ENCODE results near the gene BIRC6. TPM values are rescaled to one million over a fixed set of nuclear protein-coding genes. Genes with fewer than 3 reads are reported as not detected.
A peak's percentile ranks its signal among the peaks of the same experiment; 100 is the strongest.
"Not testable (repeated sequence)": the region's sequence is repeated elsewhere in the genome, so short reads cannot be mapped to it uniquely, and the experiment has no call there.

The BIRC6 gene
- total RNA-seq, 2 donors from 2014 or later: 147 to 148 TPM

- ATAC-seq (no peak), DNase-seq (no peak)
- peaks cover 59% of the 10 kb centered on the region for H3K4me1 Mint-ChIP-seq
- H3K27ac Mint-ChIP-seq: peak overlapping the region; percentile 96
- peaks cover 6% of the 10 kb centered on the region for H3K36me3 Mint-ChIP-seq (ENCODE audit: low read depth)
- no peaks in the 10 kb centered on the region for H3K9me3 ChIP-seq (ENCODE audit: control insufficient read depth, low read length, poor library complexity, severe bottlenecking)
- peak overlapping the region; percentile 41 for H3K4me3 Mint-ChIP-seq
- no peaks in the 10 kb centered on the region for H3K27me3 Mint-ChIP-seq
These were observed 3.6 kb downstream of the BIRC6 start for GRCh38 chr2:32360416-32360815.

GRCh38 chr2:32362997-32363396, 6.2 kb downstream of the BIRC6 start:
- not testable (repeated sequence) for DNase-seq; ATAC-seq; H3K4me3 Mint-ChIP-seq; H3K27me3 Mint-ChIP-seq; H3K9me3 ChIP-seq (ENCODE audit: control insufficient read depth, low read length, poor library complexity, severe bottlenecking); H3K36me3 Mint-ChIP-seq (ENCODE audit: low read depth)
- H3K4me1 Mint-ChIP-seq: peaks cover 69% of the 10 kb centered on the region
- H3K27ac Mint-ChIP-seq: peak overlapping the region; percentile 84

GRCh38 chr2:32363597-32363996, 6.8 kb downstream of the BIRC6 start:
- peak overlapping the region; percentile 84 for H3K27ac Mint-ChIP-seq
- ATAC-seq: no peak
- H3K36me3 Mint-ChIP-seq (ENCODE audit: low read depth): peaks cover 3% of the 10 kb centered on the region
- no peaks in the 10 kb centered on the region for H3K27me3 Mint-ChIP-seq
- peaks cover 63% of the 10 kb centered on the region for H3K4me1 Mint-ChIP-seq
- no peaks in the 10 kb centered on the region for H3K9me3 ChIP-seq (ENCODE audit: control insufficient read depth, low read length, poor library complexity, severe bottlenecking)
- no peak for DNase-seq
- no peak overlapping the region for H3K4me3 Mint-ChIP-seq

GRCh38 chr2:32364290-32364689, 7.5 kb downstream of the BIRC6 start:
- Mint-ChIP-seq H3K27ac (peak overlapping the region; percentile 84), H3K4me1 (peaks cover 63% of the 10 kb centered on the region)
- not testable (repeated sequence) for DNase-seq; H3K9me3 ChIP-seq (ENCODE audit: control insufficient read depth, low read length, poor library complexity, severe bottlenecking); H3K36me3 Mint-ChIP-seq (ENCODE audit: low read depth); H3K4me3 Mint-ChIP-seq; ATAC-seq; H3K27me3 Mint-ChIP-seq

- H3K27me3 Mint-ChIP-seq; H3K9me3 ChIP-seq (ENCODE audit: control insufficient read depth, low read length, poor library complexity, severe bottlenecking); H3K36me3 Mint-ChIP-seq (ENCODE audit: low read depth); ATAC-seq; H3K27ac Mint-ChIP-seq; DNase-seq; H3K4me3 Mint-ChIP-seq: not testable (repeated sequence)
- peaks cover 52% of the 10 kb centered on the region for H3K4me1 Mint-ChIP-seq
These were observed 8.9 kb downstream of the BIRC6 start for GRCh38 chr2:32365679-32366078.

GRCh38 chr2:32366595-32366994, 9.8 kb downstream of the BIRC6 start:
- no peak for DNase-seq
- H3K9me3 ChIP-seq (ENCODE audit: control insufficient read depth, low read length, poor library complexity, severe bottlenecking): no peaks in the 10 kb centered on the region
- Mint-ChIP-seq H3K27ac (peak overlapping the region; percentile 74), H3K27me3 (no peaks in the 10 kb centered on the region), H3K4me1 (peaks cover 48% of the 10 kb centered on the region), H3K36me3 (ENCODE audit: low read depth) (peaks cover under 1% of the 10 kb centered on the region), H3K4me3 (peak overlapping the region; percentile 21)
- no peak for ATAC-seq

GRCh38 chr2:32369222-32369621, 12.4 kb downstream of the BIRC6 start:
- no peaks in the 10 kb centered on the region for H3K9me3 ChIP-seq (ENCODE audit: control insufficient read depth, low read length, poor library complexity, severe bottlenecking)
- Mint-ChIP-seq H3K27ac (no peak overlapping the region), H3K4me1 (peaks cover 39% of the 10 kb centered on the region), H3K4me3 (no peak overlapping the region), H3K36me3 (ENCODE audit: low read depth) (peaks cover 5% of the 10 kb centered on the region), H3K27me3 (no peaks in the 10 kb centered on the region)
- DNase-seq: no peak
- no peak for ATAC-seq

- not testable (repeated sequence) for H3K27me3 Mint-ChIP-seq
These were observed 14.1 kb downstream of the BIRC6 start for GRCh38 chr2:32370942-32371341.

GRCh38 chr2:32372519-32373182, 15.8 kb downstream of the BIRC6 start:
- H3K27me3 Mint-ChIP-seq: no peaks in the 10 kb centered on the region
- H3K27ac Mint-ChIP-seq: no peak overlapping the region
- no peak overlapping the region for H3K4me3 Mint-ChIP-seq
- H3K36me3 Mint-ChIP-seq (ENCODE audit: low read depth): peaks cover 5% of the 10 kb centered on the region
- ATAC-seq: no peak
- no peaks in the 10 kb centered on the region for H3K9me3 ChIP-seq (ENCODE audit: control insufficient read depth, low read length, poor library complexity, severe bottlenecking)
- H3K4me1 Mint-ChIP-seq: peaks cover 24% of the 10 kb centered on the region
- DNase-seq: no peak

More at GRCh38 chr2:32370942-32371341, 14.1 kb downstream of the BIRC6 start:
- not testable (repeated sequence) for ATAC-seq; H3K9me3 ChIP-seq (ENCODE audit: control insufficient read depth, low read length, poor library complexity, severe bottlenecking); DNase-seq; H3K4me3 Mint-ChIP-seq; H3K36me3 Mint-ChIP-seq (ENCODE audit: low read depth)
- peaks cover 38% of the 10 kb centered on the region for H3K4me1 Mint-ChIP-seq
- H3K27ac Mint-ChIP-seq: peak overlapping the region; percentile 6

GRCh38 chr2:32375228-32375892, 18.5 kb downstream of the BIRC6 start:
- H3K27ac Mint-ChIP-seq: peak overlapping the region; percentile 34
- no peaks in the 10 kb centered on the region for H3K27me3 Mint-ChIP-seq
- DNase-seq (no peak), ATAC-seq (no peak)
- peaks cover 5% of the 10 kb centered on the region for H3K36me3 Mint-ChIP-seq (ENCODE audit: low read depth)
- no peaks in the 10 kb centered on the region for H3K9me3 ChIP-seq (ENCODE audit: control insufficient read depth, low read length, poor library complexity, severe bottlenecking)
- no peak overlapping the region for H3K4me3 Mint-ChIP-seq
- peaks cover 23% of the 10 kb centered on the region for H3K4me1 Mint-ChIP-seq

- Mint-ChIP-seq H3K4me1 (peaks cover 24% of the 10 kb centered on the region), H3K27me3 (no peaks in the 10 kb centered on the region), H3K36me3 (ENCODE audit: low read depth) (peaks cover 3% of the 10 kb centered on the region), H3K27ac (peak overlapping the region; percentile 27), H3K4me3 (no peak overlapping the region)
- no peaks in the 10 kb centered on the region for H3K9me3 ChIP-seq (ENCODE audit: control insufficient read depth, low read length, poor library complexity, severe bottlenecking)
- DNase-seq (no peak), ATAC-seq (no peak)
These were observed 19.9 kb downstream of the BIRC6 start for GRCh38 chr2:32376756-32377155.

GRCh38 chr2:32377928-32378327, 21.1 kb downstream of the BIRC6 start:
- ATAC-seq: no peak
- H3K27ac Mint-ChIP-seq: peak overlapping the region; percentile 67
- H3K4me3 Mint-ChIP-seq: no peak overlapping the region
- H3K4me1 Mint-ChIP-seq: peaks cover 25% of the 10 kb centered on the region
- H3K9me3 ChIP-seq (ENCODE audit: control insufficient read depth, low read length, poor library complexity, severe bottlenecking): no peaks in the 10 kb centered on the region
- no peak for DNase-seq
- no peaks in the 10 kb centered on the region for H3K27me3 Mint-ChIP-seq
- peaks cover 3% of the 10 kb centered on the region for H3K36me3 Mint-ChIP-seq (ENCODE audit: low read depth)

GRCh38 chr2:32379352-32379751, 22.5 kb downstream of the BIRC6 start:
- no peak for ATAC-seq
- Mint-ChIP-seq H3K4me3 (no peak overlapping the region), H3K27ac (peak overlapping the region; percentile 67), H3K36me3 (ENCODE audit: low read depth) (no peaks in the 10 kb centered on the region), H3K4me1 (peaks cover 17% of the 10 kb centered on the region), H3K27me3 (no peaks in the 10 kb centered on the region)
- no peak for DNase-seq
- H3K9me3 ChIP-seq (ENCODE audit: control insufficient read depth, low read length, poor library complexity, severe bottlenecking): no peaks in the 10 kb centered on the region

GRCh38 chr2:32383858-32384257, 27.0 kb downstream of the BIRC6 start:
- Mint-ChIP-seq H3K4me1 (peaks cover 15% of the 10 kb centered on the region), H3K36me3 (ENCODE audit: low read depth) (peaks cover 2% of the 10 kb centered on the region), H3K4me3 (no peak overlapping the region), H3K27me3 (no peaks in the 10 kb centered on the region), H3K27ac (no peak overlapping the region)
- DNase-seq (no peak), ATAC-seq (no peak)
- H3K9me3 ChIP-seq (ENCODE audit: control insufficient read depth, low read length, poor library complexity, severe bottlenecking): no peaks in the 10 kb centered on the region

Measured in T-helper 17 cell (primary cell).